AG10803 (cell line): Measurements from ENCODE around the gene ZNRD2.

ENCODE experiments used
- DNase-seq: peaks from one replicate; pipeline ENCODE4 v3.0.0; 2010; ENCODE audit warnings: low read depth
- H3K4me3 ChIP-seq: 2 replicates; pipeline ENCODE4 v1.5.1; 2011; ENCODE audit warnings: mild to moderate bottlenecking, low read length, control low read depth
- TF ChIP-seq, protein P1 (sequence below): conservative IDR thresholded peaks from 2 replicates; pipeline ENCODE4 v1.5.1; 2011; ENCODE audit warnings: mild to moderate bottlenecking, low read length, control low read depth, inconsistent platforms

The ZNRD2 gene

DNA sequence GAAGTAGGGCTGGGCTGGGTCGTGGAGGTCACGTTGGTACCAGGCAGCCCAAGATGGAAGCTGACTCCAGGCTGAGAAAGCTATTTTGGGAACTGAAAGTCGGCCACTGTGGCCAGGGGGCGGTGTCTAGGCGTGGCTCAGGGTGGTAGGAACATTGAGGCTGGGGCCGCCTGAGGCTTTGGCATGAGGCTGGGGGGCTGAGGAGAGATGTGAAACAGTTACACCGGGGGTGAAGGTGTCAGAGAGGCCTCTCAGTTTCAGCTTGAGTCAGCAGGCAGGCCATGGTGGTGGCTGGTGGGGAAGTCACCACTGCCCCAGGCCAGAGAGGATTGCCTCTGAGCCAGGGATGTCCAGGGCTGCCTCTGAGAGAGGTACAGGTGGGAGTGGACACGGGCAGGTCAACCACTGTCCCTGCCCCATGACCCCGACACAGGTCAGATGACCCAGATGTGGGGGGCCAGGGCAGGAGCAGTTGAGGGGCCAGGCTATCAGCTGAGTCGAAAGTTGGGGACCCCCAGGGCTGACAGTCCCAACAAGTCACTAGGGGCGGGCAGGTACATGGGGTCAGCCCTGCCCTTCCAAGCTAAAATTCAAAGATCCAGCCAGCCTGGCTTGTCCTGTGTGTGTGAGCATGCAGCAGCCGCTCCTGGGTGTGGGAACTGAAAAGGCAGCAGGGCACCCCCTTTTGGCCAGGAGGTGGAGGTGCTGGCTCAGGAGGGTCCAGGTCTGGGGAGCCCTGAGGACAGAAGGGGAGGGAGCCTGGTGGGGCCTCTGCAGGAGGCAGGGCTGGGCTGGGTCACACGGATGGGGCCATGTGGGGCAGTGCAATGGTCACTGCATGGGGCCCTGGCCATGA lies 18.1 kb downstream of the ZNRD2 start:
- DNase-seq: no peak
- TF ChIP-seq, protein P1, sequence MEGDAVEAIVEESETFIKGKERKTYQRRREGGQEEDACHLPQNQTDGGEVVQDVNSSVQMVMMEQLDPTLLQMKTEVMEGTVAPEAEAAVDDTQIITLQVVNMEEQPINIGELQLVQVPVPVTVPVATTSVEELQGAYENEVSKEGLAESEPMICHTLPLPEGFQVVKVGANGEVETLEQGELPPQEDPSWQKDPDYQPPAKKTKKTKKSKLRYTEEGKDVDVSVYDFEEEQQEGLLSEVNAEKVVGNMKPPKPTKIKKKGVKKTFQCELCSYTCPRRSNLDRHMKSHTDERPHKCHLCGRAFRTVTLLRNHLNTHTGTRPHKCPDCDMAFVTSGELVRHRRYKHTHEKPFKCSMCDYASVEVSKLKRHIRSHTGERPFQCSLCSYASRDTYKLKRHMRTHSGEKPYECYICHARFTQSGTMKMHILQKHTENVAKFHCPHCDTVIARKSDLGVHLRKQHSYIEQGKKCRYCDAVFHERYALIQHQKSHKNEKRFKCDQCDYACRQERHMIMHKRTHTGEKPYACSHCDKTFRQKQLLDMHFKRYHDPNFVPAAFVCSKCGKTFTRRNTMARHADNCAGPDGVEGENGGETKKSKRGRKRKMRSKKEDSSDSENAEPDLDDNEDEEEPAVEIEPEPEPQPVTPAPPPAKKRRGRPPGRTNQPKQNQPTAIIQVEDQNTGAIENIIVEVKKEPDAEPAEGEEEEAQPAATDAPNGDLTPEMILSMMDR: peak; percentile 44
- no peak overlapping the region for H3K4me3 ChIP-seq

DNA sequence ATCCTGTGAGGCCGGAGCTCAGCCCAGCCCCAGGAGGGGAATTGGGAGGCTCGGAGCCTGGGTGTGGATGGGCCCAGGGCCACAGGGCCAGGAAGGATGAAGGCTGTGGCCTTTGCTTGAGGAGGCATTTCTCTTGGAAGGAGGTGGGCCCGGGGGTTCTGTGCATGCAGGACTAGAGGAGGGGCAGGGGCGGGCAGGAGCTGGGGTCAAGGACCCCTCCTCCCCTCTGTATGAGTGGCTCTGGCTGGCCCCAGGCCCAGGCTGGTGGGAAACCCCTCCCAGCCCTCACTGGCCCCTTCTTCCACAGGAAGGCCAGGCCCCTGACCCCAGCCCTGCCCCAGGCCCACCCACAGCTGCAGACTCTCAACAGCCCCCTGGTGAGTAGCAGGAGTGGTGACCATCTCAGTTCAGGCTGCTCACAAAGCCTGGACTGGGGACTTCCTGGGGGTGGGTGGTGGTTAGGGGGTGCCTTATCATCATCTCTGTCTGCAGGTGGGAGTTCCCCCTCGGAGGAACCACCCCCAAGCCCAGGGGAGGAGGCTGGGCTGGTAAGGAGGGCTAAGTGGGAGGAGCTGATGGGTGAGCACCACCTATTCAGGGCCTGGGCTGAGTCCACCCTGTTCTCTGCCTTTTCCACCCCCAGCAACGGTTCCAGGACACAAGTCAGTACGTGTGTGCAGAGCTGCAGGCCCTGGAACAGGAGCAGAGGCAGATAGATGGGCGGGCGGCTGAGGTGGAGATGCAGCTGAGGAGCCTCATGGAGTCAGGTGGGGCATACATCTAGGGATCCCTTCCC lies 19.4 kb downstream of the ZNRD2 start:
- TF ChIP-seq, protein P1: no peak

DNA sequence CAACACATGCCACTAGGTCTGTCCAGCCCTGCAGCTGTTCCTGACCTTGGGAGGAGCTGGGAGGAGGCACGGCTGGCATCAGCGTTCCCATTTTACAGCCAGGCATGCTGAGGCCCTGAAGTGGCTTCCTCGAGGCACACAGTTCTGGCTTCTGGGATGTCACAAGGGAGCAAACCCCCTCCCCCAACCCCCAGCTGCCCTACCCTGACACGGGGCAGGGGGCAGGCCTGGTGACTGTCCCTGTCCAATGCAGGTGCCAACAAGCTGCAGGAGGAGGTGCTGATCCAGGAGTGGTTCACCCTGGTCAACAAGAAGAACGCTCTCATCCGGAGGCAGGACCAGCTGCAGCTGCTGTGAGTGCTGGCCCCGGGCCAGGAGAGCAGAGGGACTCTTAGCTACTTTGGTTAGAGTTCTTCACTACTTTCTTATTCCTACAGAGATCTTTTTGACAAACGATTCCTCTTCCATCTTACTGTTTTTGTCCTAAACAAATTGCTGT lies 20.0 kb downstream of the ZNRD2 start:
- H3K4me3 ChIP-seq: no peak overlapping the region
- TF ChIP-seq, protein P1: no peak
- DNase-seq: no peak

More for the DNA sequence above, 19.4 kb downstream of the ZNRD2 start:
- no peak overlapping the region for H3K4me3 ChIP-seq
- DNase-seq: no peak

DNA sequence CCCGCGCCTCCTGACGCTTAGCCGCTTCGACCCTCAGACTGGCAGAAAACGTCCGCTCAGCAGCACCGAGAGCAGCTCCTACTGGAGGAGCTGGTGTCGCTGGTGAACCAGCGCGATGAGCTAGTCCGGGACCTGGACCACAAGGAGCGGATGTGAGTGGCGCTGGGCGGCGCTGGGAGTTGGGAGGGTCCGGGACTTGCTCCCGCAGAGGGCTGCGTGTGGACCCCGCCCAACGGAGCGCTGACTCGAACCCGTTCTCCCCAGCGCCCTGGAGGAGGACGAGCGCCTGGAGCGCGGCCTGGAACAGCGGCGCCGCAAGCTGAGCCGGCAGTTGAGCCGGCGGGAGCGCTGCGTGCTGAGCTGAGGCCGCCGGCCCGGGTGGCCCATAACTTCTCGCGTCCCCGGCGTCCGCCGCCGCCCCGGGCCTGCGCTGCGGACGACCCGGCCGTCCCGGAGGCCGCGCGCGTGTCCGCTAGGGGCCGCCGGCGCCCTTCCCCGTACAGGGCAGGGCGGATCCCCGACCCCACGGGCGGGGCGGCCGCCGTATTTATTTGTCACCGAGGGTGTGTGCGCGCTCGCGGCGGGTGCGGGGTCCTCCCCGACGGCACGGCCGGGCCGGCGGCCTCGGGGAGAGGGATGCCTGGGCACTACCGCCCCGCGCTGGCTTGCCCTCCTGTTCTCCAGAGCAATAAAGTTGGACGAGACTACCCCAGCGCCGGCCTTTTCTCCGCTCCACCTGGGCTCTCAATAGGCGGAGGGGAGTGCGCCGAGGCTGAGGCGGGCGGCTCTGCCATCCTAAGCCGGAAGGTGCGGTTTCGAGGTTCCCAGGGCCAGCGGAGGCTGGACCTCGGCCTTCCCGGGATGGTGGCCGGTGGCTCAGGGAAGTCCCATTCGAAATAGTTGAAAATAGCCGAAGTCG lies 21.9 kb downstream of the ZNRD2 start:
- H3K4me3 ChIP-seq: no peak overlapping the region

DNA sequence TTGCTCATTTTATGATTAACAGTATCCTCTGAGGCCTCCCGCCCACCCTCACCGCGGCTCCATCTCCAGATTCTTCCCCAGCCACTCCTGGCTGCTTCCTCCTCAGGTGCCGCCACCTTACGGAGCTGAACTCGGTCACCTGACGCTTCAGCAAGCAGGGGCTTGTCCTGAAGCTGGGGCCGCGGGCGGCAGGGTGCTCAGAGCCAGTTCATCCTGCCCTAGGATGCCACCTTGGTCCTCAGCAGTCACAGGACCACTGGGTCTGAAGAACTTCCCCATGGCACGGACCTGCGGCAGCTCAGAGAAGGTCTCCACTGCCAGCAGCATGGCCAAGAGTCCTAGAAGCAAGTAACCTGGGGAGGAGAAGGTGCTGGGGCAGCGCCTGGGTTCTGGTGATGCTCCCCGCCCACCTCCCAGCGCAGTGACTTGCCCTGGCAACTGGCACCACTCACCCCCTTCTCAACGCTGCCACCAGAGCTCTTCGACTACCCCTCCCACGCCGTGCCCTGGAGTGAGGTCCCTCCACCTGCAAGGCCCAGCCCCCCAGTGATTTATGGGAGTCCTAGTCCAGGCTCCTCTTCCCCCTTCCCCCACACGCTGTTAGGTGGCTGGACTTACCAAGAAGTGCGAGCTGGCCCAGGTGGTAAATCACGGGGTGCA lies 22.7 kb downstream of the ZNRD2 start:
- TF ChIP-seq, protein P1: no peak
- no peak for DNase-seq
- H3K4me3 ChIP-seq: no peak overlapping the region

More for the DNA sequence above, 21.9 kb downstream of the ZNRD2 start:
- TF ChIP-seq, protein P1: no peak
- no peak for DNase-seq
